ENCODE data around the gene MRPL49. TPM values are rescaled to one million over a fixed set of nuclear protein-coding genes. Genes with fewer than 3 reads are reported as not detected.

The MRPL49 gene
- total and polyA plus RNA-seq, 2 of the 13 experiments (the other 11 are each of a cell fraction or from before 2014, with no cell fraction given): 39.2 to 53.3 TPM

DNA sequence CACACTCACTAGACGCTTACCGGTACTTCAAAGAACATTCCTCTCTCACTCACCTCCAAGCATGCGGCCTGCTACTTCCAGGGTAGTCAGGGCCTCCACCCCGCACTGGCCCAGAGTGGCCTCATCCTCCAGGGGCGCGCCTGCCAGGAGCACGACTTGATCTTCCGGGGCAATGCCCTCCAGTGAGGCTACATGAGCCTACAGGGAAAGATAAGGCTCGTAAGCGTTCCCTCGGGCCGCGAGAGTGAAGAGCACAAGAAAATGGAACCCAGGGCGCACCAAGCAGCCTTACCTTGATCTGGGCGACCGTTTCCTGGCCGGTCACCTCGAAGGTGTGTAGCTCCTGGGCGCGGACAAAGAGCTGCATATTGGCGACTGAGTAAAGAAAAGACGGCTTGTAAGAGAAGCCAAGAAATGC is 665 bp upstream of the MRPL49 start (continued):
- TF ChIP-seq, protein P1, sequence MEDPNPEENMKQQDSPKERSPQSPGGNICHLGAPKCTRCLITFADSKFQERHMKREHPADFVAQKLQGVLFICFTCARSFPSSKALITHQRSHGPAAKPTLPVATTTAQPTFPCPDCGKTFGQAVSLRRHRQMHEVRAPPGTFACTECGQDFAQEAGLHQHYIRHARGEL (CRISPR knock-in tag; IDR thresholded peaks at IDR 0.05): 0 out of 2 replicates have a peak, but pooled peaks have one; percentile 37
- no peak for TF ChIP-seq ZNF7 (CRISPR knock-in tag; IDR thresholded peaks at IDR 0.05)
- 0 out of 2 replicates have a peak, but pooled peaks have one; percentile 0 for TF ChIP-seq ZNF543 (CRISPR knock-in tag; IDR thresholded peaks at IDR 0.05)
- 0 out of 2 replicates have a peak, but pooled peaks have one; percentile 8 for TF ChIP-seq ZSCAN29 (CRISPR knock-in tag; conservative IDR thresholded peaks at IDR 0.05)
- TF ChIP-seq TOPORS (CRISPR knock-in tag; IDR thresholded peaks at IDR 0.05): peak; percentile 8; the same call in 1 of the 2 replicates
- TF ChIP-seq GATAD2A (CRISPR knock-in tag; IDR thresholded peaks at IDR 0.05): no peak
- no peak for TF ChIP-seq SMARCC2 (IDR thresholded peaks at IDR 0.05)
- no peak for TF ChIP-seq FOXJ3 (CRISPR knock-in tag; IDR thresholded peaks at IDR 0.05; ENCODE audit: borderline replicate concordance)
- TF ChIP-seq, protein P2, sequence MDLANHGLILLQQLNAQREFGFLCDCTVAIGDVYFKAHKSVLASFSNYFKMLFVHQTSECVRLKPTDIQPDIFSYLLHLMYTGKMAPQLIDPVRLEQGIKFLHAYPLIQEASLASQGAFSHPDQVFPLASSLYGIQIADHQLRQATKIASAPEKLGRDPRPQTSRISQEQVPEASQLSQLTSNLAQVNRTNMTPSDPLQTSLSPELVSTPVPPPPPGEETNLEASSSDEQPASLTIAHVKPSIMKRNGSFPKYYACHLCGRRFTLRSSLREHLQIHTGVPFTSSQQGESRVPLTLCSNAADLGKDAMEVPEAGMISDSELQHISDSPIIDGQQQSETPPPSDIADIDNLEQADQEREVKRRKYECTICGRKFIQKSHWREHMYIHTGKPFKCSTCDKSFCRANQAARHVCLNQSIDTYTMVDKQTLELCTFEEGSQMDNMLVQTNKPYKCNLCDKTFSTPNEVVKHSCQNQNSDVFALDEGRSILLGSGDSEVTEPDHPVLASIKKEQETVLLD (CRISPR knock-in tag; IDR thresholded peaks at IDR 0.05; ENCODE audit: low read depth): no peak
- TF ChIP-seq ZNF264 (CRISPR knock-in tag; IDR thresholded peaks at IDR 0.05): no peak
- TF ChIP-seq ZNF569 (CRISPR knock-in tag; IDR thresholded peaks at IDR 0.05; ENCODE audit: borderline replicate concordance): no peak
- no peak for TF ChIP-seq JUNB (CRISPR knock-in tag; IDR thresholded peaks at IDR 0.05; ENCODE audit: borderline replicate concordance)
- TF ChIP-seq ARNTL (CRISPR knock-in tag; IDR thresholded peaks at IDR 0.05): peak; percentile 56; the same call in 1 of the 2 replicates
- 0 out of 2 replicates have a peak, but pooled peaks have one; percentile 4 for TF ChIP-seq ZNF547 (CRISPR knock-in tag; IDR thresholded peaks at IDR 0.05)
- TF ChIP-seq, protein P3, sequence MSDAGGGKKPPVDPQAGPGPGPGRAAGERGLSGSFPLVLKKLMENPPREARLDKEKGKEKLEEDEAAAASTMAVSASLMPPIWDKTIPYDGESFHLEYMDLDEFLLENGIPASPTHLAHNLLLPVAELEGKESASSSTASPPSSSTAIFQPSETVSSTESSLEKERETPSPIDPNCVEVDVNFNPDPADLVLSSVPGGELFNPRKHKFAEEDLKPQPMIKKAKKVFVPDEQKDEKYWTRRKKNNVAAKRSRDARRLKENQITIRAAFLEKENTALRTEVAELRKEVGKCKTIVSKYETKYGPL (CRISPR knock-in tag; IDR thresholded peaks at IDR 0.05): 0 out of 2 replicates have a peak, but pooled peaks have one; percentile 10
- TF ChIP-seq SNAI1 (CRISPR knock-in tag; IDR thresholded peaks at IDR 0.05; ENCODE audit: borderline replicate concordance): no peak
- 0 out of 2 replicates have a peak, but pooled peaks have one; percentile 59 for TF ChIP-seq ZBTB8A (CRISPR knock-in tag; IDR thresholded peaks at IDR 0.05; ENCODE audit: borderline replicate concordance, low read depth)
- peak; percentile 17; the same call in 1 of the 2 replicates for TF ChIP-seq BORCS8-MEF2B (CRISPR knock-in tag; IDR thresholded peaks at IDR 0.05)
- TF ChIP-seq RARA (CRISPR knock-in tag; IDR thresholded peaks at IDR 0.05): no peak
- 0 out of 2 replicates have a peak, but pooled peaks have one; percentile 12 for TF ChIP-seq DNMT1 (CRISPR knock-in tag; IDR thresholded peaks at IDR 0.05)
- TF ChIP-seq, protein P4, sequence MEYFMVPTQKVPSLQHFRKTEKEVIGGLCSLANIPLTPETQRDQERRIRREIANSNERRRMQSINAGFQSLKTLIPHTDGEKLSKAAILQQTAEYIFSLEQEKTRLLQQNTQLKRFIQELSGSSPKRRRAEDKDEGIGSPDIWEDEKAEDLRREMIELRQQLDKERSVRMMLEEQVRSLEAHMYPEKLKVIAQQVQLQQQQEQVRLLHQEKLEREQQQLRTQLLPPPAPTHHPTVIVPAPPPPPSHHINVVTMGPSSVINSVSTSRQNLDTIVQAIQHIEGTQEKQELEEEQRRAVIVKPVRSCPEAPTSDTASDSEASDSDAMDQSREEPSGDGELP (IDR thresholded peaks at IDR 0.05; ENCODE audit: borderline replicate concordance, low read depth): peak; percentile 32; the same call in 1 of the 2 replicates
- no peak for TF ChIP-seq ZFP1 (CRISPR knock-in tag; IDR thresholded peaks at IDR 0.05)
- TF ChIP-seq GLI4 (CRISPR knock-in tag; IDR thresholded peaks at IDR 0.05; ENCODE audit: borderline replicate concordance): no peak
- TF ChIP-seq, protein P5, sequence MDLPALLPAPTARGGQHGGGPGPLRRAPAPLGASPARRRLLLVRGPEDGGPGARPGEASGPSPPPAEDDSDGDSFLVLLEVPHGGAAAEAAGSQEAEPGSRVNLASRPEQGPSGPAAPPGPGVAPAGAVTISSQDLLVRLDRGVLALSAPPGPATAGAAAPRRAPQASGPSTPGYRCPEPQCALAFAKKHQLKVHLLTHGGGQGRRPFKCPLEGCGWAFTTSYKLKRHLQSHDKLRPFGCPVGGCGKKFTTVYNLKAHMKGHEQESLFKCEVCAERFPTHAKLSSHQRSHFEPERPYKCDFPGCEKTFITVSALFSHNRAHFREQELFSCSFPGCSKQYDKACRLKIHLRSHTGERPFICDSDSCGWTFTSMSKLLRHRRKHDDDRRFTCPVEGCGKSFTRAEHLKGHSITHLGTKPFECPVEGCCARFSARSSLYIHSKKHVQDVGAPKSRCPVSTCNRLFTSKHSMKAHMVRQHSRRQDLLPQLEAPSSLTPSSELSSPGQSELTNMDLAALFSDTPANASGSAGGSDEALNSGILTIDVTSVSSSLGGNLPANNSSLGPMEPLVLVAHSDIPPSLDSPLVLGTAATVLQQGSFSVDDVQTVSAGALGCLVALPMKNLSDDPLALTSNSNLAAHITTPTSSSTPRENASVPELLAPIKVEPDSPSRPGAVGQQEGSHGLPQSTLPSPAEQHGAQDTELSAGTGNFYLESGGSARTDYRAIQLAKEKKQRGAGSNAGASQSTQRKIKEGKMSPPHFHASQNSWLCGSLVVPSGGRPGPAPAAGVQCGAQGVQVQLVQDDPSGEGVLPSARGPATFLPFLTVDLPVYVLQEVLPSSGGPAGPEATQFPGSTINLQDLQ (CRISPR knock-in tag; IDR thresholded peaks at IDR 0.05): 0 out of 2 replicates have a peak, but pooled peaks have one; percentile 4
- TF ChIP-seq ZNF34 (CRISPR knock-in tag; IDR thresholded peaks at IDR 0.05; ENCODE audit: borderline replicate concordance): 0 out of 2 replicates have a peak, but pooled peaks have one; percentile 19

Measured in HepG2 (cell line).